UCSD-AML1 (cell line): ENCODE measurements around the gene DNASE1.
"Not testable (repeated sequence)": the region's sequence is repeated elsewhere in the genome, so short reads cannot be mapped to it uniquely, and the experiment has no call there.

Experiments
- DNase-seq: peaks from one replicate; lab custom pipeline; 2025; ENCODE audit not compliant: unreplicated experiment; lab: John Stamatoyannopoulos, UW

DNASE1 gene

GRCh38 chr16:3654249-3654991, at the start of gene DNASE1:
DNASE1 (plus strand) TSS chr16:3654691; CDS start chr16:3655374, 683 bp downstream.
- peak; percentile 57 for DNase-seq

- DNase-seq: no peak
Observed at GRCh38 chr16:3606441-3606840, 48.0 kb upstream of the DNASE1 start.

- DNase-seq: no peak
Observed at GRCh38 chr16:3607161-3607560, 47.3 kb upstream of the DNASE1 start.

- no peak for DNase-seq
Observed at GRCh38 chr16:3607634-3608033, 46.9 kb upstream of the DNASE1 start.

- no peak for DNase-seq
Observed at GRCh38 chr16:3608069-3608468, 46.4 kb upstream of the DNASE1 start.

- DNase-seq: not testable (repeated sequence)
Observed at GRCh38 chr16:3608976-3609375, 45.5 kb upstream of the DNASE1 start.

- DNase-seq: peak; percentile 28
Observed at GRCh38 chr16:3609895-3610697, 44.4 kb upstream of the DNASE1 start.

- DNase-seq: no peak
Observed at GRCh38 chr16:3610698-3611145, 43.8 kb upstream of the DNASE1 start.

GRCh38 chr16:3611146-3611975, 43.1 kb upstream of the DNASE1 start, which contains the start of gene SLX4:
SLX4 (minus strand) TSS chr16:3611606; CDS start chr16:3608964, 2,642 bp downstream.
- peak; percentile 97 for DNase-seq

- no peak for DNase-seq
Observed at GRCh38 chr16:3612510-3613466, 41.7 kb upstream of the DNASE1 start.

- DNase-seq: no peak
Observed at GRCh38 chr16:3618769-3619141, 35.7 kb upstream of the DNASE1 start.

GRCh38 chr16:3623642-3624041, 30.8 kb upstream of the DNASE1 start:
- DNase-seq: no peak

GRCh38 chr16:3625331-3625730, 29.2 kb upstream of the DNASE1 start:
- DNase-seq: no peak

- no peak for DNase-seq
Observed at GRCh38 chr16:3625911-3626732, 28.4 kb upstream of the DNASE1 start.

GRCh38 chr16:3637371-3637923, 17.0 kb upstream of the DNASE1 start:
- peak; percentile 57 for DNase-seq

GRCh38 chr16:3638916-3639644, 15.4 kb upstream of the DNASE1 start:
- DNase-seq: no peak

GRCh38 chr16:3640207-3640606, 14.3 kb upstream of the DNASE1 start:
- DNase-seq: no peak
